GM18517 (cell line): ENCODE results near the gene WDR36.
"Not testable (repeated sequence)": the region's sequence is repeated elsewhere in the genome, so short reads cannot be mapped to it uniquely, and the experiment has no call there.

Source experiments
- ATAC-seq: cut with Tn5 transposase; IDR thresholded peaks from one replicate; pipeline ENCODE4 v1.9.1; 2021; ENCODE audit warnings: mild to moderate bottlenecking, moderate library complexity; ENCODE audit not compliant: unreplicated experiment

WDR36 gene

DNA sequence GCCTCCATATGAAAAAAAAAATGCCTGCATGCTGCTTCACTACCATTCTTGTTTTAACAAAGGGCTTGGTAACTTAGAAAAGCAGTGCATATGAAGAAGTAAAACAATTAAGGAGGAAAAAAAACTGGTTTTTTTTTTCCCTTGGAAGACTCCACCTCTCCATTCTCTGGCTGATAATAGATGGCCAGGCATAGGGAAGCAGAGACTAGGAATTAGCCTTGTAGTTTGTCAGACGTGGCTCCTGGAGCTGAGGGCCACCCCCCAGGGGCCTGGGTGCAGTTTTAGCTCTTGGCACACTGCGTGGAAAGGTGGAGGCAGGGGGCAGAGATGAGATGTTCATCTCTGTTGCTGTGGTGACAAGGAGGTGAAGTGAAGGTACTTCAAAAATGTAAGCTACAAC lies 42.7 kb downstream of the WDR36 start:
- no peak for ATAC-seq

DNA sequence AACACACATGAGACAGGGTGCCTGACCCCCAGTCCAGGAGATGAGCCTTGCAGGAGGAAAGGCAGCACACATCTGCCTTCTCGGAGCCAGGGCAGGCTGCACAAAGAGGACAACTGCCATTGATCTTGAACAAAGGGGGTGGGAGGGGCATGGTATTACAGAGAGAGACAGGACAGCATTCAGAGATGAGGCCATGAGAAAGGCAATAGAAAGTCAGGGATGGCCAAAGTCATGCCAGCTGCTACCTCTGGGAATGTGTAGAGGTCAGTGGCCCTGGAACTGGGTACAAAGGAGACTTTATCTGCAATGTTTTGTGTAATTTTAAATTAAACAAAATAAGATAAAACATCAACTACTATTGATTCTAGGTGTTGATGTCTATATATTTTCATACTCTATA lies 43.2 kb downstream of the WDR36 start:
- no peak for ATAC-seq

DNA sequence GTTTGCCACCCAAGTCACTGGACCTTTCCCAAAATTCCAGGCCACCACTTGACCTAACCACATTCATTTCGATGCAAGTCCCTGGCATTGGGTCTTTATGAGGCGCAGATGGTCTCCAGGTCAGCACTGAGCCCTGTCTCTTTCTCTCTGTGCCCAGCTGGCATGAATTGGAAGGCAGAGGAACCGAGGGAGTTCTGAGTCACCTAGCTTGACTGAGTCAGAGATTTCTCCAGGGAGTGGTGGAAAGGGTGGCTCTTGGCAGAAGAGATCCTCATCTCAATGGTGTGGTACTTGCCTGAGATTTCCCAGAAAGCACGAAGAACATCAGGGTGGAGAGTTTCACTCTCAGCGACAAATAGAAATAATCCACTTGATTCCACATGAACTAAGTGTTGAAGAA lies 43.8 kb downstream of the WDR36 start:
- no peak for ATAC-seq

GRCh38 chr5:111138096-111138495 lies 45.9 kb downstream of the WDR36 start:
- no peak for ATAC-seq

DNA sequence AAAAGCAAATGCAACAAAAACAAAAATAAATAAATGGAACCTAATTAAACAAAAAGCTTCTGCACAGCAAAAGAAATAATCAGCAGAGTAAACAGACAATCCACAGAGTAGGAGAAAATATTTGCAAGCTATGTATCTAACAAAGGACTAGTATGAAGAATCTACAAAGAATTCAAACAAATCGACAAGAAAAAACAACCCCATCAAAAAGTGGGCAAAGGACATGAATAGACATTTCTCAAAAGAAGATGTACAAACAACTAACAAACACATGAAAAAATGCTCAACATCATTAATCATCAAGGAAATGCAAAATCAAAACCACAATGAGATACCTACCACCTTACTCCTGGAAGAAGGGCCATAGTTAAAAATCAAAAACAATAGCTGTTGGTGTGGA lies 49.3 kb downstream of the WDR36 start:
- not testable (repeated sequence) for ATAC-seq

DNA sequence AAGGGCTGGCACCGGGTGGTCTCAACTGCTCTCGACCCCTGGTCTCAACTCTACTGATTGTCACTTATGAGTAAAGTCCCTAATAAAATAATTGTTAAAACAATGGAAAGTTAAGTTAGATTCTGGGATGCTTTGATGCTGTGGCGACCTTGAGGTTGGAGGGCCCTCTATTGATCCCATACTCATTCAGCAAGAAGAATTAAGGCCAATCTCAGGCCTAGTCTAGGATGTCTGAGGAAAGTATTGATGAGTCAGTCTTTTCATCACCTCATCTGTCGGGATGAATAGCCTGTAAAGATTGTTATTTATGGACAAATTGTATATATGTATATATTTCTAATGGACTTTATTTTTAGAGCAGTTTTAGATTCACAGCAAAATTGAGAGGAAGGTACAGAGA lies 50.8 kb downstream of the WDR36 start:
- no peak for ATAC-seq

DNA sequence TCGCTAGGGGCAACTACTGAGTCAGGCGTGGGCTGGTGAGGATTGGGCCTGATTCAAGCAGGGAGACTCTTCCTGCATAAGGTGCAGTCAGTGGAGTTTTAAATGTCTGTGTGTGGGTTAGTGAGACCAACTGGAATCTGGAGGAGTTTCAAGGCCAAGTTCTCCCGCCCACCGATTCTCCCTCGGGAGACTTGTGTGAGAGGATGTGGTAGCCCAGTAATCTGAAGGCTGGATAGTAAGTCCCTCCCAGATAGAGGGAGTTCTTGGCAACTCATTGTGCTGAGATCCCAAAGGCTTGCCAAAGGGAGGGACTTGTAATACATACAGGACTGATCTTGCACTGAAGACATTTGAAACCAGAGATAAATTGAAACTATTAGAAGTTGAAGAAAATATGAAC lies 51.8 kb downstream of the WDR36 start:
- ATAC-seq = peak; percentile 37

- ATAC-seq = peak; percentile 97
Measured at GRCh38 chr5:111144352-111144930, 52.3 kb downstream of the WDR36 start.

- ATAC-seq = no peak
Measured at GRCh38 chr5:111146053-111146452, 53.9 kb downstream of the WDR36 start.

- ATAC-seq = no peak
Measured at GRCh38 chr5:111147502-111147901, 55.4 kb downstream of the WDR36 start.

DNA sequence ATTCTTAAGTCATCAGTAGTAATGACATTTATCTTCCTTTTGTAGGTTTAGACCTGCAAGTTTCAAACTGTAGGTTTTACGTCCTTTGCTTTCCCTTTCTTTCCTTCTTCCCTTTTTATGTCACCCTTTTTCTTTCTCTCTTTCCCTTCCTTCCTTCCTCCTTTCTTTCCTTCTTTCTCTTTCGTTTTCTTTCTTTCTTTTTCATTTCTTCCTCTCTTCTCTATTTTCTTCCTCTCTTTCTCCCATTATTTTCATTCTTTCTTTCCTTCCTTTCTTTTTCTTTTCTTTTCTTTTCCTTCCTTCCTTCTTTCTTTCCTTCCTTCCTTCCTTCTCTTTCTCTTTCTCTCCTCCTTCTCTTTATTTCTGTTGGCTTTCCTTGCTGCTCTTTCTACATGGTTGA lies 59.9 kb downstream of the WDR36 start:
- ATAC-seq = no peak

- no peak for ATAC-seq
Measured at GRCh38 chr5:111153483-111153882, 61.3 kb downstream of the WDR36 start.

GRCh38 chr5:111153945-111154344 lies 61.8 kb downstream of the WDR36 start:
- ATAC-seq = no peak

- peak; percentile 78 for ATAC-seq
Measured at GRCh38 chr5:111158105-111158744, 66.1 kb downstream of the WDR36 start.

- no peak for ATAC-seq
Measured at GRCh38 chr5:111159845-111160244, 67.7 kb downstream of the WDR36 start.

GRCh38 chr5:111163000-111163399 lies 70.9 kb downstream of the WDR36 start:
- ATAC-seq = no peak

DNA sequence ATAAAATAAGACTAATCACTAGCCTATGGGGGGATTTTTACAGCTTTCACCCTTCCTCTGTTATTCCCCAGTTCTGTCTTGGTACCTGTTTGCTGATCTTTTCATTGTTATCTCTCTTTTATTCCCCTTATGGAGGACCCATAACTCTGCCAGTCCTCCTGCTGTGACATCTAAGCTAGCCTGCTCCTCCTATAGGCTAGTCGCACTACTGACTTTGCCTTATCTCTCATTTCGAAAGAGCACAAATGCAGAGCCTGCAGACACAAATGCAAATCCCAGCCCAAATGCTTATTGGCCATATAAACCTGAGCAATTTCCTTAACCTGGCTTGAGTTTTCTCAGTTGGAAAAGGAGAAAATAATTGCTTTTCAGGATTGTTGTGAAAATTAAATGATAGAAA lies 72.9 kb downstream of the WDR36 start:
- ATAC-seq = no peak

DNA sequence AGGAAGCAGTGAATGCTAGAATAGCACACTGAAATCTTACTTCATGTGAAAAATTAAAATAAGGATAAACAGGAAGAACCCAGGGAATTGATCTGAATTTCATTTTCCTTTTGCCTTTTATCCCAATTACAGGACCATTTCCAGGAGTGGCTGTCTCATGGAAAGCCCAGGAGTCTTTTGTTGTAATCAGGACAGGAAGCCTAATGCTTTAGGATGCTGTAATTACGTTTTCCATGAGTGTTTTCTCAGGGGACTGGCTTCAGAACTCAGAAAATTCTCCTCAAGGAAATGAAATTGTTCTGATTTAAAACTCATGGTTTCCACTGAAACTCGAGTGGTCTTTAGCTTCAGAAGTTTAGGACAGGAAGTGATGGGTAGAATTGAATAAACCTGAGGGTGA lies 75.4 kb downstream of the WDR36 start:
- ATAC-seq = no peak

- ATAC-seq = no peak
Measured at GRCh38 chr5:111168608-111169007, 76.5 kb downstream of the WDR36 start.

- no peak for ATAC-seq
Measured at GRCh38 chr5:111169269-111169668, 77.1 kb downstream of the WDR36 start.

DNA sequence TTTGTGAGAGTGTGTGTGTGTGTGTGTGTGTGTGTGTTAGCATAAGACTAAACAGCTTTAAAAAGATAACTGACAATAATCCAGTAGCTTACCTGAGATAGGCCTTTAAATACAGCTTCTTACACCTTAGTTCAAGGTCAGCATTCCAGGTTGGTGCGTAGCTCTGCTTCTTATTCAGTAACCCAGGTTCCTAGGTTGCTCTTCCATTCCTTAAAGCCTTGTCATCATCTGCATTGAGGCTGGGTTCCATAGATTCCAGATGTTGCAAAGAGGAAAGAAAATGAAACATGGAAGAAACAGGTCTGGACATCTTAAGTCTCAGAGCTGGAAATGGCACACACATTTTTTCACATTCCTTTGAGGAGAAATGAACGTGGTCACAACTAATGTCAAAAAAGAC lies 78.1 kb downstream of the WDR36 start:
- ATAC-seq = no peak

DNA sequence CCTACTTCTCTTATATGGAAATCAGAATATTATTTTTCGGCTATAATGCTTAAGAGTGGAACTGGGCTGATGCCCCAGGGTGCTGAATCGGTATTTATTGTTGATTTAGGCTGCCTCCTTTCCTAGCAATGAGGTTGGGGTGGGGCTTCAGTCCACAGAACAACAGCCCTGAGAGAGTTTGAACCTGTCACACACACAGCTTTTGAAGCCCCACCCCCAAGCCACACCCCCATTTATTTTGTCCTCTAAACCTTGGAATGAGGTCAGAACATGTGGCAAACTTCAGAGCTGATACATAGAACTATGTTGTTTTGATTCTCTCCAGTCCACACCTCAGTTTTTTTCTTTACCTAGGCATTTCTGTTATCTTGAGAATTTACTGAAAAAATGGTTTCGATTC lies 80.4 kb downstream of the WDR36 start:
- no peak for ATAC-seq

DNA sequence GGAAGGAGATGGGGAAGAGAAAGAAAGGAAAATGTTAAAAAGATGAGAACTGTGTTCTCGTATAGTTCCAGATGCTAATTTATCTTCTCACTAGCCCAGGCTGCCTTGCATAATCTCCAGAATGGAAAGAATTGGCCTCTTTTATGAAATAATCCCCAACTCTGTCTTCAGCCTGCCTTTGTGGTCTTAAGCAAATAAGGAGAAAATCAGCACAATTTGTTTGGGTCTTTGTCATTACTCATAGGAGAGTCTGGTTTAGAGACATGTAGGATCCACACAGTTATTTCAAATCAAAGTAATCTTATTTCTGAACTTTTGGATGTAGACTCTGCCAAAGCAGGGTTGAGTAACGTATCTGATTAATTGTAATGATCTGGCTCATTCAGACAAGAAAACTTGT lies 81.3 kb downstream of the WDR36 start:
- no peak for ATAC-seq
